IgD-negative memory B cell (primary cell): Measurements from ENCODE around the gene ERAS. TPM values are rescaled to one million over a fixed set of nuclear protein-coding genes. Genes with fewer than 3 reads are reported as not detected.
"Not testable (repeated sequence)": the region's sequence is repeated elsewhere in the genome, so short reads cannot be mapped to it uniquely, and the experiment has no call there.

Experiments
- H3K27ac Mint-ChIP-seq, 3 donors: one replicate each; pipeline ENCODE4 v1.8.0; 2020 to 2022; ENCODE audit warnings: mild to moderate bottlenecking in 3 of 3, mixed read lengths in 3 of 3, moderate library complexity in 1 of 3
- H3K27me3 Mint-ChIP-seq: one replicate; pipeline ENCODE4 v1.8.0; 2021; ENCODE audit warnings: mixed read lengths
- H3K36me3 Mint-ChIP-seq: one replicate; pipeline ENCODE4 v1.8.0; 2020; ENCODE audit warnings: mild to moderate bottlenecking, mixed read lengths
- H3K4me1 Mint-ChIP-seq, 3 donors: one replicate each; pipeline ENCODE4 v1.8.0; 2020 to 2022; ENCODE audit warnings: mixed read lengths in 3 of 3, mild to moderate bottlenecking in 1 of 3
- H3K4me3 Mint-ChIP-seq, 4 donors: one replicate each; pipeline ENCODE4 v1.8.0; 2020 to 2022; ENCODE audit warnings: mild to moderate bottlenecking in 4 of 4, mixed read lengths in 4 of 4, moderate library complexity in 3 of 4
- H3K9me3 Mint-ChIP-seq, 3 donors: one replicate each; pipeline ENCODE4 v1.8.0; 2020 to 2021; ENCODE audit warnings: mixed read lengths in 3 of 3, mild to moderate bottlenecking in 1 of 3
- polyA plus RNA-seq: library from polyadenylated mRNA; unstranded; fragments of 300-500 nt; fragmentation: Illumina TruSeq; gene quantifications from one replicate; pipeline ENCODE4 v1.2.3, GENCODE V29; 2021

Gene ERAS
- polyA plus RNA-seq, 1 donor from 2014 or later = not detected

- peaks cover 2% of the 10 kb centered on the region for H3K36me3 Mint-ChIP-seq
- peaks cover 4 to 12% (median 7%) of the 10 kb centered on the region in 3 donors for H3K4me1 Mint-ChIP-seq
- H3K9me3 Mint-ChIP-seq = peaks cover 0 to 2% (median 0%) of the 10 kb centered on the region in 3 donors
- no peak overlapping the region for H3K27ac Mint-ChIP-seq
- peaks cover 22% of the 10 kb centered on the region for H3K27me3 Mint-ChIP-seq
- peak overlapping the region in 3 of 4 donors; percentile 4 to 76 (median 13) for H3K4me3 Mint-ChIP-seq
Observed at GRCh38 chrX:48834383-48834709, 8.0 kb downstream of the ERAS start.

- peaks cover 4 to 12% (median 7%) of the 10 kb centered on the region in 3 donors for H3K4me1 Mint-ChIP-seq
- H3K27ac Mint-ChIP-seq = peak within 1 kb of the TSS in 2 of 3 donors; percentile 23 to 52
- peaks cover 0 to 2% (median 0%) of the 10 kb centered on the region in 3 donors for H3K9me3 Mint-ChIP-seq
- peaks cover 17% of the 10 kb centered on the region for H3K27me3 Mint-ChIP-seq
- no peaks in the 10 kb centered on the region for H3K36me3 Mint-ChIP-seq
- peak within 1 kb of the TSS in 3 of 4 donors; percentile 69 to 90 (median 76) for H3K4me3 Mint-ChIP-seq
Observed at GRCh38 chrX:48835524-48836329, 9.4 kb downstream of the ERAS start, which contains the start of gene PCSK1N. PCSK1N (minus strand) TSS chrX:48835610; CDS start chrX:48835532, 78 bp downstream.

- peaks cover 14% of the 10 kb centered on the region for H3K27me3 Mint-ChIP-seq
- peaks cover 0 to 4% (median 1%) of the 10 kb centered on the region in 3 donors for H3K9me3 Mint-ChIP-seq
- no peaks in the 10 kb centered on the region for H3K36me3 Mint-ChIP-seq
- no peak overlapping the region for H3K4me3 Mint-ChIP-seq
- H3K27ac Mint-ChIP-seq = no peak overlapping the region
- H3K4me1 Mint-ChIP-seq = peaks cover 3 to 5% (median 4%) of the 10 kb centered on the region in 3 donors
Observed at GRCh38 chrX:48839686-48840085, 13.4 kb downstream of the ERAS start.

- Mint-ChIP-seq H3K27me3 (no peaks in the 10 kb centered on the region), H3K4me1 (peaks cover 0 to 4% (median 0%) of the 10 kb centered on the region in 3 donors), H3K9me3 (peaks cover 0 to 10% (median under 1%) of the 10 kb centered on the region in 3 donors), H3K27ac (no peak overlapping the region), H3K36me3 (peaks cover 2% of the 10 kb centered on the region), H3K4me3 (no peak overlapping the region)
Observed at GRCh38 chrX:48848847-48849246, 22.5 kb downstream of the ERAS start.

- peaks cover 2% of the 10 kb centered on the region for H3K36me3 Mint-ChIP-seq
- no peak overlapping the region for H3K27ac Mint-ChIP-seq
- H3K4me3 Mint-ChIP-seq = no peak overlapping the region
- peaks cover 0 to 10% (median 0%) of the 10 kb centered on the region in 3 donors for H3K9me3 Mint-ChIP-seq
- H3K27me3 Mint-ChIP-seq = peaks cover 2% of the 10 kb centered on the region
- peaks cover 0 to 4% (median 2%) of the 10 kb centered on the region in 3 donors for H3K4me1 Mint-ChIP-seq
Observed at GRCh38 chrX:48852857-48853256, 26.5 kb downstream of the ERAS start.

GRCh38 chrX:48853494-48853893, 27.2 kb downstream of the ERAS start:
- H3K27ac Mint-ChIP-seq, H3K36me3 Mint-ChIP-seq: not testable (repeated sequence)

GRCh38 chrX:48854121-48854804, 27.9 kb downstream of the ERAS start:
- not testable (repeated sequence) for H3K4me1 Mint-ChIP-seq, H3K27ac Mint-ChIP-seq, H3K36me3 Mint-ChIP-seq, H3K4me3 Mint-ChIP-seq, H3K27me3 Mint-ChIP-seq
- peaks cover 0 to 10% (median 0%) of the 10 kb centered on the region in 3 donors for H3K9me3 Mint-ChIP-seq

More at GRCh38 chrX:48853494-48853893, 27.2 kb downstream of the ERAS start:
- H3K27me3 Mint-ChIP-seq, H3K4me1 Mint-ChIP-seq, H3K4me3 Mint-ChIP-seq: not testable (repeated sequence)
- peaks cover 0 to 10% (median 0%) of the 10 kb centered on the region in 3 donors for H3K9me3 Mint-ChIP-seq

- H3K9me3 Mint-ChIP-seq = peaks cover 0 to 10% (median 0%) of the 10 kb centered on the region in 3 donors
- H3K27me3 Mint-ChIP-seq = peaks cover 2% of the 10 kb centered on the region
- H3K36me3 Mint-ChIP-seq = peaks cover 2% of the 10 kb centered on the region
- H3K4me3 Mint-ChIP-seq = peak overlapping the region in 1 of 4 donors; percentile 16
- peaks cover 0 to 4% (median 2%) of the 10 kb centered on the region in 3 donors for H3K4me1 Mint-ChIP-seq
- H3K27ac Mint-ChIP-seq = no peak overlapping the region
Observed at GRCh38 chrX:48854898-48855297, 28.6 kb downstream of the ERAS start.

GRCh38 chrX:48864210-48864609, 37.9 kb downstream of the ERAS start:
- Mint-ChIP-seq H3K27ac (no peak overlapping the region), H3K27me3 (peaks cover 12% of the 10 kb centered on the region), H3K36me3 (no peaks in the 10 kb centered on the region), H3K4me3 (no peak overlapping the region), H3K9me3 (no peaks in the 10 kb centered on the region), H3K4me1 (no peaks in the 10 kb centered on the region)

- not testable (repeated sequence) for H3K27ac Mint-ChIP-seq, H3K4me3 Mint-ChIP-seq, H3K4me1 Mint-ChIP-seq, H3K27me3 Mint-ChIP-seq, H3K36me3 Mint-ChIP-seq, H3K9me3 Mint-ChIP-seq
Observed at GRCh38 chrX:48872017-48872416, 45.7 kb downstream of the ERAS start.

GRCh38 chrX:48876944-48877343, 50.6 kb downstream of the ERAS start:
- H3K4me1 Mint-ChIP-seq, H3K4me3 Mint-ChIP-seq, H3K27me3 Mint-ChIP-seq, H3K36me3 Mint-ChIP-seq, H3K27ac Mint-ChIP-seq, H3K9me3 Mint-ChIP-seq: not testable (repeated sequence)

Other genes starting within 250 kb of the ERAS start
- gene WDR13, start 229.0 kb upstream of the ERAS start, polyA plus RNA-seq = 53.2 TPM
- 26.5 TPM for gene WAS, start 142.7 kb upstream of the ERAS start, polyA plus RNA-seq
- 8.6 TPM for gene SUV39H1, start 129.8 kb upstream of the ERAS start, polyA plus RNA-seq
- not detected for gene GLOD5, start 64.8 kb upstream of the ERAS start, polyA plus RNA-seq
- gene GATA1, start 39.9 kb upstream of the ERAS start, polyA plus RNA-seq = not detected
- gene HDAC6, start 24.4 kb upstream of the ERAS start, polyA plus RNA-seq = 20.1 TPM
- gene PCSK1N, start 9.1 kb downstream of the ERAS start, polyA plus RNA-seq = 0.51 TPM
- gene TIMM17B, start 71.3 kb downstream of the ERAS start, polyA plus RNA-seq = 90.3 TPM
- 99.8 TPM for gene PQBP1, start 71.4 kb downstream of the ERAS start, polyA plus RNA-seq
- gene SLC35A2, start 85.1 kb downstream of the ERAS start, polyA plus RNA-seq = 9.6 TPM
- gene PIM2, start 92.5 kb downstream of the ERAS start, polyA plus RNA-seq = 216 TPM
- 30.2 TPM for gene OTUD5, start 131.1 kb downstream of the ERAS start, polyA plus RNA-seq
- 0.13 TPM for gene KCND1, start 145.3 kb downstream of the ERAS start, polyA plus RNA-seq
- 22.5 TPM for gene GRIPAP1, start 175.8 kb downstream of the ERAS start, polyA plus RNA-seq
- 6.7 TPM for gene TFE3, start 216.8 kb downstream of the ERAS start, polyA plus RNA-seq
- 1.2 TPM for gene CCDC120, start 232.5 kb downstream of the ERAS start, polyA plus RNA-seq
- 37.6 TPM for gene PRAF2, start 247.5 kb downstream of the ERAS start, polyA plus RNA-seq